Measurements from ENCODE around the gene EXOG.

Gene EXOG

GRCh38 chr3:38473229-38473628 is 22.9 kb upstream of the EXOG start:
- no peak for DNase-seq (ENCODE audit: low read depth in 2 of 2)

- DNase-seq (ENCODE audit: low read depth in 2 of 2): no peak
Observed at GRCh38 chr3:38474928-38475605, 21.1 kb upstream of the EXOG start.

- DNase-seq (ENCODE audit: low read depth in 2 of 2): no peak
Observed at GRCh38 chr3:38475716-38476115, 20.4 kb upstream of the EXOG start.

GRCh38 chr3:38476157-38476756 is 19.9 kb upstream of the EXOG start:
- no peak for DNase-seq (ENCODE audit: low read depth in 2 of 2)

- no peak for DNase-seq (ENCODE audit: low read depth in 2 of 2)
Observed at GRCh38 chr3:38477057-38477820, 18.9 kb upstream of the EXOG start.

GRCh38 chr3:38477839-38478450 is 18.2 kb upstream of the EXOG start:
- no peak for DNase-seq (ENCODE audit: low read depth in 2 of 2)

- DNase-seq (ENCODE audit: low read depth in 2 of 2): no peak
Observed at GRCh38 chr3:38478901-38479300, 17.2 kb upstream of the EXOG start.

GRCh38 chr3:38479431-38480092 is 16.6 kb upstream of the EXOG start:
- DNase-seq (ENCODE audit: low read depth in 2 of 2): no peak

- no peak for DNase-seq (ENCODE audit: low read depth in 2 of 2)
Observed at GRCh38 chr3:38480093-38480445, 16.1 kb upstream of the EXOG start.

- no peak for DNase-seq (ENCODE audit: low read depth in 2 of 2)
Observed at GRCh38 chr3:38480930-38481329, 15.2 kb upstream of the EXOG start.

- DNase-seq (ENCODE audit: low read depth in 2 of 2): no peak
Observed at GRCh38 chr3:38482951-38483350, 13.2 kb upstream of the EXOG start.

- no peak for DNase-seq (ENCODE audit: low read depth in 2 of 2)
Observed at GRCh38 chr3:38487323-38487722, 8.8 kb upstream of the EXOG start.

GRCh38 chr3:38488949-38489348 is 7.2 kb upstream of the EXOG start:
- no peak for DNase-seq (ENCODE audit: low read depth in 2 of 2)

GRCh38 chr3:38489766-38490165 is 6.4 kb upstream of the EXOG start:
- no peak for DNase-seq (ENCODE audit: low read depth in 2 of 2)

- DNase-seq (ENCODE audit: low read depth in 2 of 2): no peak
Observed at GRCh38 chr3:38490281-38491030, 5.7 kb upstream of the EXOG start.

GRCh38 chr3:38491215-38491614 is 4.9 kb upstream of the EXOG start:
- DNase-seq (ENCODE audit: low read depth in 2 of 2): no peak

GRCh38 chr3:38493031-38493430 is 3.1 kb upstream of the EXOG start:
- DNase-seq (ENCODE audit: low read depth in 2 of 2): no peak

- DNase-seq (ENCODE audit: low read depth in 2 of 2): no peak
Observed at GRCh38 chr3:38497031-38497430, 891 bp downstream of the EXOG start.

- no peak for DNase-seq (ENCODE audit: low read depth in 2 of 2)
Observed at GRCh38 chr3:38500688-38501417, 4.7 kb downstream of the EXOG start.

GRCh38 chr3:38507120-38507519 is 11.0 kb downstream of the EXOG start:
- no peak for DNase-seq (ENCODE audit: low read depth in 2 of 2)

- no peak for DNase-seq (ENCODE audit: low read depth in 2 of 2)
Observed at GRCh38 chr3:38509732-38510131, 13.6 kb downstream of the EXOG start.
